GM19035 (cell line): ENCODE data around the gene PIWIL1.

Experiments
- ATAC-seq: cut with Tn5 transposase; IDR thresholded peaks from one replicate; pipeline ENCODE4 v1.9.1; 2021; ENCODE audit not compliant: unreplicated experiment

Gene PIWIL1

GRCh38 chr12:130336723-130337487 is 782 bp upstream of the PIWIL1 start:
- ATAC-seq, result no peak

GRCh38 chr12:130338794-130339601 is 1.3 kb downstream of the PIWIL1 start:
- no peak for ATAC-seq

GRCh38 chr12:130339951-130340350 is 2.3 kb downstream of the PIWIL1 start:
- no peak for ATAC-seq

GRCh38 chr12:130342442-130342841 is 4.8 kb downstream of the PIWIL1 start:
- no peak for ATAC-seq

- ATAC-seq, result no peak
Measured at GRCh38 chr12:130342842-130343241, 5.2 kb downstream of the PIWIL1 start.

- no peak for ATAC-seq
Measured at GRCh38 chr12:130344529-130344928, 6.8 kb downstream of the PIWIL1 start.

- ATAC-seq, result no peak
Measured at GRCh38 chr12:130345292-130345691, 7.6 kb downstream of the PIWIL1 start.

GRCh38 chr12:130347588-130347987 is 9.9 kb downstream of the PIWIL1 start:
- ATAC-seq, result no peak

GRCh38 chr12:130350715-130351114 is 13.0 kb downstream of the PIWIL1 start:
- ATAC-seq, result no peak

- no peak for ATAC-seq
Measured at GRCh38 chr12:130351326-130351725, 13.6 kb downstream of the PIWIL1 start.

GRCh38 chr12:130353081-130353480 is 15.4 kb downstream of the PIWIL1 start:
- ATAC-seq, result no peak

- no peak for ATAC-seq
Measured at GRCh38 chr12:130354407-130354806, 16.7 kb downstream of the PIWIL1 start.

GRCh38 chr12:130356222-130356621 is 18.5 kb downstream of the PIWIL1 start:
- ATAC-seq, result no peak

- no peak for ATAC-seq
Measured at GRCh38 chr12:130357241-130357640, 19.6 kb downstream of the PIWIL1 start.

- no peak for ATAC-seq
Measured at GRCh38 chr12:130357729-130358330, 20.1 kb downstream of the PIWIL1 start.

- ATAC-seq, result no peak
Measured at GRCh38 chr12:130362060-130362459, 24.4 kb downstream of the PIWIL1 start.

GRCh38 chr12:130364578-130364977 is 26.9 kb downstream of the PIWIL1 start:
- no peak for ATAC-seq

- ATAC-seq, result no peak
Measured at GRCh38 chr12:130366159-130366558, 28.5 kb downstream of the PIWIL1 start.

- no peak for ATAC-seq
Measured at GRCh38 chr12:130367003-130367402, 29.3 kb downstream of the PIWIL1 start.

GRCh38 chr12:130367523-130367922 is 29.8 kb downstream of the PIWIL1 start:
- ATAC-seq, result no peak

- no peak for ATAC-seq
Measured at GRCh38 chr12:130369816-130370215, 32.1 kb downstream of the PIWIL1 start.

GRCh38 chr12:130371296-130371695 is 33.6 kb downstream of the PIWIL1 start:
- ATAC-seq, result no peak
